Adrenal gland (tissue), 12 donors: ENCODE measurements around the gene CCDC91. TPM values are rescaled to one million over a fixed set of nuclear protein-coding genes. Genes with fewer than 3 reads are reported as not detected.

ENCODE experiments used
- DNase-seq, 7 donors: peaks; one replicate each; pipeline ENCODE4 v3.0.0-alpha.2; 2019 to 2020
- H3K27ac ChIP-seq, 5 donors: fragments of 200-600 bp; sonication (generic) in 4 of 5; 1 replicate in 3 of 5; 2 replicates in 2 of 5; pipeline versions ENCODE4 v1.5.1 to v1.8.0; 2016 to 2020; ENCODE audit warnings: mild to moderate bottlenecking in 1 of 5
- H3K27me3 ChIP-seq: fragments of 200-600 bp; 2 replicates; pipeline ENCODE4 v1.8.0; 2021
- H3K36me3 ChIP-seq, 2 donors: fragments of 200-600 bp; replicated peaks in 1 of 2; 1 replicate in 1 of 2; 2 replicates in 1 of 2; pipeline versions ENCODE4 v1.5.1 to v1.8.0; 2018 to 2022
- H3K4me1 ChIP-seq, 2 donors: fragments of 200-600 bp; replicated peaks in 1 of 2; 1 replicate in 1 of 2; 2 replicates in 1 of 2; pipeline versions ENCODE4 v1.5.1 to v1.8.0; 2018 to 2021
- H3K4me3 ChIP-seq, 4 donors: fragments of 200-600 bp; sonication (generic) in 3 of 4; one replicate each; pipeline ENCODE4 v1.5.1; 2016 to 2018
- H3K9me3 ChIP-seq, 3 donors: fragments of 200-600 bp; sonication (generic) in 1 of 3; replicated peaks in 1 of 3; 1 replicate in 2 of 3; 2 replicates in 1 of 3; pipeline versions ENCODE4 v1.5.1 to v1.8.0; 2016 to 2021
- CTCF ChIP-seq, 6 experiments: fragments of 450-650 bp in 4 of 6; fragments of 200-600 bp in 2 of 6; sonication (generic) in 1 of 6; IDR thresholded peaks; 1 replicate in 5 of 6; 2 replicates in 1 of 6; pipeline versions ENCODE4 v1.5.1 to v1.8.0; 2016 to 2021; ENCODE audit warnings: antibody characterized with exemption in 6 of 6, mild to moderate bottlenecking in 2 of 6, moderate library complexity in 1 of 6
- POLR2A ChIP-seq, 2 donors: fragments of 450-650 bp; IDR thresholded peaks; one replicate each; pipeline ENCODE4 v1.6.1; 2017; ENCODE audit warnings: antibody characterized with exemption in 2 of 2, mild to moderate bottlenecking in 2 of 2, moderate library complexity in 1 of 2
- WGBS, 4 donors: extraction: QIAGEN DNeasy Blood & Tissue Kit in 2 of 4; methylation state at CpG; one replicate each; pipeline versions ENCODE4 v1.1.5 to v1.1.7; 2013 to 2017; 5-methylcytosine and 5-hydroxymethylcytosine counted together
- intact Hi-C, 2 donors: fragments of 100-400 bp; cut with DNase I; formaldehyde crosslinking; loops; one replicate each; pipeline versions ENCODE4 v1.14.1 to v1.15.0; 2022 to 2023
- polyA plus RNA-seq, 3 donors: library from polyadenylated mRNA; stranded (reverse); fragments of 200-250 nt in 2 of 3; fragments of 350-450 nt in 1 of 3; fragmentation: Illumina TruSeq in 1 of 3; extraction: RNeasy Lipid Tissue Mini Kit (QIAGEN cat#74804) in 1 of 3; gene quantifications; one replicate each; pipeline ENCODE4 v1.2.3, GENCODE V29; 2013 to 2014
- total RNA-seq, 9 donors: library from RNA; depleted of rRNA in 4 of 9; stranded (reverse); fragments of >200 nt in 4 of 9; fragments of 120-200 nt in 1 of 9; fragmentation: NEBNext Ultra II Directional in 1 of 9; extraction: Animal tissue kit (Norgen Biotek cat#: 25700) in 1 of 9; gene quantifications; one replicate each; pipeline versions ENCODE4 v1.1.0 to v1.2.4, GENCODE V29; 2013 to 2023
- donor health status: healthy with polysubstance abuse.
- donor health status: Bipolar disorder and iron deficiency.
- donor health status: DM: yes; HTN: yes; CAD: no.
- donor health status: DM: no; HTN: no; CAD: no.
- donor health status: DM: no; HTN: no; CAD: no.
- donor health status: DM: yes; HTN: yes; CAD: no.

CCDC91 gene
- total and polyA plus RNA-seq, 12 donors = 9.1 to 56.7 (median 33.1) TPM

- Histone ChIP-seq H3K9me3 (no peaks in the 10 kb centered on the region), H3K36me3 (no peaks in the 10 kb centered on the region), H3K27me3 (no peaks in the 10 kb centered on the region), H3K4me1 (no peaks in the 10 kb centered on the region), H3K27ac (no peak overlapping the region), H3K4me3 (no peak overlapping the region)
- TF ChIP-seq CTCF (IDR thresholded peaks at IDR 0.05) (no peak), POLR2A (IDR thresholded peaks at IDR 0.05) (no peak)
- no peak for DNase-seq
- WGBS, 4 donors = 94 to 100% (median 96%) methylated on average over 1 of the region's 1 CpG
- intact Hi-C loops = no loop called here
These were observed 289.4 kb downstream of the CCDC91 start for GRCh38 chr12:28479683-28480082.

GRCh38 chr12:28484156-28484555 lies 293.9 kb downstream of the CCDC91 start:
- Histone ChIP-seq H3K27me3 (no peaks in the 10 kb centered on the region), H3K4me1 (no peaks in the 10 kb centered on the region), H3K27ac (no peak overlapping the region), H3K36me3 (no peaks in the 10 kb centered on the region), H3K9me3 (no peaks in the 10 kb centered on the region), H3K4me3 (no peak overlapping the region)
- intact Hi-C loops = no loop called here
- WGBS, 4 donors = 87 to 97% (median 95%) methylated on average over 1 of the region's 1 CpG
- TF ChIP-seq CTCF (IDR thresholded peaks at IDR 0.05) (no peak), POLR2A (IDR thresholded peaks at IDR 0.05) (no peak)
- DNase-seq = no peak

GRCh38 chr12:28486521-28486920 lies 296.3 kb downstream of the CCDC91 start:
- intact Hi-C loops = no loop called here
- Histone ChIP-seq H3K4me3 (no peak overlapping the region), H3K27ac (no peak overlapping the region), H3K4me1 (no peaks in the 10 kb centered on the region), H3K9me3 (no peaks in the 10 kb centered on the region), H3K27me3 (no peaks in the 10 kb centered on the region), H3K36me3 (no peaks in the 10 kb centered on the region)
- no peak for DNase-seq
- no peak for TF ChIP-seq POLR2A (IDR thresholded peaks at IDR 0.05)
- no peak for TF ChIP-seq CTCF (IDR thresholded peaks at IDR 0.05)
- 73 to 91% (median 83%) methylated on average over 1 of the region's 1 CpG for WGBS, 4 donors

GRCh38 chr12:28489246-28489645 lies 299.0 kb downstream of the CCDC91 start:
- TF ChIP-seq CTCF (IDR thresholded peaks at IDR 0.05) (no peak), POLR2A (IDR thresholded peaks at IDR 0.05) (no peak)
- no peaks in the 10 kb centered on the region for H3K36me3 ChIP-seq
- no peaks in the 10 kb centered on the region for H3K27me3 ChIP-seq
- 78 to 90% (median 86%) methylated on average over 2 of the region's 2 CpGs for WGBS, 4 donors
- no peak for DNase-seq
- no peaks in the 10 kb centered on the region for H3K9me3 ChIP-seq
- H3K27ac ChIP-seq = no peak overlapping the region
- intact Hi-C loops = no loop called here
- no peaks in the 10 kb centered on the region for H3K4me1 ChIP-seq
- H3K4me3 ChIP-seq = no peak overlapping the region
